Tibial nerve (tissue), 4 donors: ENCODE data around the gene SEPHS2. TPM values are rescaled to one million over a fixed set of nuclear protein-coding genes. Genes with fewer than 3 reads are reported as not detected.
A peak's percentile ranks its signal among the peaks of the same experiment; 100 is the strongest.

Experiments used
- DNase-seq, 2 donors: peaks; one replicate each; pipeline ENCODE4 v3.0.0-alpha.2; 2019; ENCODE audit warnings: low spot score in 2 of 2
- H3K27ac ChIP-seq, 4 donors: fragments of 200-600 bp; sonication (generic) in 3 of 4; one replicate each; pipeline ENCODE4 v1.5.1; 2017 to 2019; ENCODE audit warnings: mild to moderate bottlenecking in 1 of 4
- H3K27me3 ChIP-seq, 2 donors: fragments of 200-600 bp; sonication (generic) in 1 of 2; one replicate each; pipeline versions ENCODE4 v1.5.1 to v1.6.0; 2017 to 2019
- H3K36me3 ChIP-seq, 3 donors: fragments of 200-600 bp; sonication (generic); one replicate each; pipeline ENCODE4 v1.5.1; 2018 to 2019
- H3K4me1 ChIP-seq, 4 donors: fragments of 200-600 bp; sonication (generic) in 3 of 4; one replicate each; pipeline ENCODE4 v1.5.1; 2017 to 2019
- H3K4me3 ChIP-seq, 4 donors: fragments of 200-600 bp; sonication (generic) in 3 of 4; one replicate each; pipeline ENCODE4 v1.5.1; 2017 to 2019; ENCODE audit warnings: mild to moderate bottlenecking in 1 of 4, moderate library complexity in 1 of 4
- H3K9me3 ChIP-seq, 4 donors: fragments of 200-600 bp; sonication (generic) in 3 of 4; one replicate each; pipeline ENCODE4 v1.5.1; 2017 to 2019
- EP300 ChIP-seq, 2 donors: sonication (generic); formaldehyde crosslinking; IDR thresholded peaks; one replicate each; pipeline ENCODE4 v1.6.1; 2017; ENCODE audit warnings: antibody characterized with exemption in 2 of 2, mild to moderate bottlenecking in 1 of 2
- POLR2A ChIP-seq, 2 donors: fragments of 450-650 bp; IDR thresholded peaks; one replicate each; pipeline ENCODE4 v1.6.1; 2017; ENCODE audit warnings: antibody characterized with exemption in 2 of 2, mild to moderate bottlenecking in 2 of 2, moderate library complexity in 2 of 2
- WGBS, 2 donors: methylation state at CpG; one replicate each; pipeline ENCODE4 v1.1.5; 2018; 5-methylcytosine and 5-hydroxymethylcytosine counted together
- total RNA-seq, 4 donors: library from RNA; depleted of rRNA; stranded (reverse); fragments of >200 nt; gene quantifications; one replicate each; pipeline ENCODE4 v1.1.0, GENCODE V29; 2016
- TF ChIP-seq, protein P1 (sequence below), 5 experiments: fragments of 200-600 bp in 3 of 5; fragments of 450-650 bp in 2 of 5; sonication (generic) in 3 of 5; IDR thresholded peaks; one replicate each; pipeline ENCODE4 v1.5.1; 2016 to 2019; ENCODE audit warnings: antibody characterized with exemption in 5 of 5, mild to moderate bottlenecking in 3 of 5, moderate library complexity in 2 of 5

The SEPHS2 gene
- total RNA-seq, 4 donors from 2014 or later, result 26.2 to 36.5 (median 33.5) TPM

DNA sequence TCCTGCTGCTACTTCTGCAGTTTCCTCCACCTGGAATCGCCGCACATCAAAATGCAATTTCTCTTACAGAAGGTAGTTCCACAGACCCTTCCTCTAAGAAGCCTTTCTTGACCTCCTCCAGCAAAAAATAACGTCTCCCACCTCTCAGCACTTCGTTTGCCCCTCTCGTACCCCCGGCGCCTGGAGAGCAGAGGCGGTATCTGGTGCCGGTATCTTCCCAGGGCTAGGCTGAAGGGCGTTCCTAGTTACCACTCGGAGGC lies 16.3 kb downstream of the SEPHS2 start:
- Histone ChIP-seq H3K9me3 (no peaks in the 10 kb centered on the region), H3K4me3 (peak overlapping the region; percentile 48 to 82 (median 66)), H3K27ac (peak overlapping the region in 3 of 4 donors; percentile 70 to 86 (median 81)), H3K36me3 (peaks cover 0 to 29% (median 0%) of the 10 kb centered on the region in 3 donors), H3K4me1 (peaks cover 0 to 25% (median 10%) of the 10 kb centered on the region in 4 donors), H3K27me3 (no peaks in the 10 kb centered on the region)
- 3 to 4% methylated on average over 11 of the region's 11 CpGs for WGBS, 2 donors
- no peak for DNase-seq
- no peak for TF ChIP-seq EP300 (IDR thresholded peaks at IDR 0.05)
- TF ChIP-seq, protein P1, sequence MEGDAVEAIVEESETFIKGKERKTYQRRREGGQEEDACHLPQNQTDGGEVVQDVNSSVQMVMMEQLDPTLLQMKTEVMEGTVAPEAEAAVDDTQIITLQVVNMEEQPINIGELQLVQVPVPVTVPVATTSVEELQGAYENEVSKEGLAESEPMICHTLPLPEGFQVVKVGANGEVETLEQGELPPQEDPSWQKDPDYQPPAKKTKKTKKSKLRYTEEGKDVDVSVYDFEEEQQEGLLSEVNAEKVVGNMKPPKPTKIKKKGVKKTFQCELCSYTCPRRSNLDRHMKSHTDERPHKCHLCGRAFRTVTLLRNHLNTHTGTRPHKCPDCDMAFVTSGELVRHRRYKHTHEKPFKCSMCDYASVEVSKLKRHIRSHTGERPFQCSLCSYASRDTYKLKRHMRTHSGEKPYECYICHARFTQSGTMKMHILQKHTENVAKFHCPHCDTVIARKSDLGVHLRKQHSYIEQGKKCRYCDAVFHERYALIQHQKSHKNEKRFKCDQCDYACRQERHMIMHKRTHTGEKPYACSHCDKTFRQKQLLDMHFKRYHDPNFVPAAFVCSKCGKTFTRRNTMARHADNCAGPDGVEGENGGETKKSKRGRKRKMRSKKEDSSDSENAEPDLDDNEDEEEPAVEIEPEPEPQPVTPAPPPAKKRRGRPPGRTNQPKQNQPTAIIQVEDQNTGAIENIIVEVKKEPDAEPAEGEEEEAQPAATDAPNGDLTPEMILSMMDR (IDR thresholded peaks at IDR 0.05), result no peak
- no peak for TF ChIP-seq POLR2A (IDR thresholded peaks at IDR 0.05)

DNA sequence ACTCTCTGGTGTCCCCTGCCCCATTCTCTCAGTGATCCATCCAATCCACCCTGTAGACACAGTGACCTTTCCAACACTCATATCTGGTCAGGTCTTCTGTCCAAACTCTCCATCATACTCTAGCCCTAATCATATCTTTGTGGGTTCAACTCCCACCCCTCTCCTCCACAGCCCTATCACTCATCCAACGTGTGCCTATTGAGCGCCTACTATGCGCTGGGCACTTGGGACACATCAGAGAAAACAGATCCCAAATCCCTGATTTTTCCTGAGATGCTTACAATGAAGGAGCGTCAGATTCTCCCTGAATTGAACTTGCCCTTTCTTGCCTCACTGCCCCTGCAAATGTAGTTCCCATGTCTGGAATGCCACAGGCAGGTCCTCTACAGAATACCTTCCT lies 17.6 kb downstream of the SEPHS2 start:
- 92 to 94% methylated on average over 4 of the region's 4 CpGs for WGBS, 2 donors
- peaks cover 0 to 42% (median 9%) of the 10 kb centered on the region in 3 donors for H3K36me3 ChIP-seq
- no peak for DNase-seq
- no peak overlapping the region for H3K4me3 ChIP-seq
- no peaks in the 10 kb centered on the region for H3K27me3 ChIP-seq
- peaks cover 0 to 25% (median 10%) of the 10 kb centered on the region in 4 donors for H3K4me1 ChIP-seq
- no peak overlapping the region for H3K27ac ChIP-seq
- no peaks in the 10 kb centered on the region for H3K9me3 ChIP-seq
- TF ChIP-seq, protein P1 (IDR thresholded peaks at IDR 0.05), result no peak
- no peak for TF ChIP-seq EP300 (IDR thresholded peaks at IDR 0.05)
- TF ChIP-seq POLR2A (IDR thresholded peaks at IDR 0.05), result no peak

DNA sequence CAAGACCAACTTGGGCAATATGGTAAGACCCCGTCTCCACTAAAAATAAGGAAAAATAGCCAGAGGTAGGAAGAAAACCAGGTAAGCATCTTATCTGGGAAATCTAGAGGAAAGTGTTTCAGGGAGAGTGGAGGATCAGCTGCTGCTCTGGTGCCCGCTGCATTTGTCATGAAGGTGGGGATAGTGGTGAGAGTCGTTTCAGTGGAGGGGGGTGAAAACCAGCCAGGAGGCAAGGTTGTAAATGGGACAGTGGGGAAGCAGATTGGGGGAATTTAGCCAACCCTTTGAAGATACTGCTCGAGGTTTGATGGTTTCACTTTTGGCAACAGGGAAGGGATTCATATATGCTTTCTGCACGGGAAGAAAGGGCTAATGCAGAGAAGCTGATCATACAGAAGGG lies 24.7 kb downstream of the SEPHS2 start:
- no peak overlapping the region for H3K4me3 ChIP-seq
- TF ChIP-seq POLR2A (IDR thresholded peaks at IDR 0.05), result no peak
- no peak for TF ChIP-seq EP300 (IDR thresholded peaks at IDR 0.05)
- TF ChIP-seq, protein P1 (IDR thresholded peaks at IDR 0.05), result no peak
- 73 to 79% methylated on average over 5 of the region's 5 CpGs for WGBS, 2 donors
- no peak for DNase-seq
- peaks cover 0 to 14% (median 0%) of the 10 kb centered on the region in 4 donors for H3K4me1 ChIP-seq
- H3K9me3 ChIP-seq, result no peaks in the 10 kb centered on the region
- H3K27ac ChIP-seq, result no peak overlapping the region
- H3K36me3 ChIP-seq, result peaks cover 0 to 51% (median 13%) of the 10 kb centered on the region in 3 donors
- no peaks in the 10 kb centered on the region for H3K27me3 ChIP-seq

DNA sequence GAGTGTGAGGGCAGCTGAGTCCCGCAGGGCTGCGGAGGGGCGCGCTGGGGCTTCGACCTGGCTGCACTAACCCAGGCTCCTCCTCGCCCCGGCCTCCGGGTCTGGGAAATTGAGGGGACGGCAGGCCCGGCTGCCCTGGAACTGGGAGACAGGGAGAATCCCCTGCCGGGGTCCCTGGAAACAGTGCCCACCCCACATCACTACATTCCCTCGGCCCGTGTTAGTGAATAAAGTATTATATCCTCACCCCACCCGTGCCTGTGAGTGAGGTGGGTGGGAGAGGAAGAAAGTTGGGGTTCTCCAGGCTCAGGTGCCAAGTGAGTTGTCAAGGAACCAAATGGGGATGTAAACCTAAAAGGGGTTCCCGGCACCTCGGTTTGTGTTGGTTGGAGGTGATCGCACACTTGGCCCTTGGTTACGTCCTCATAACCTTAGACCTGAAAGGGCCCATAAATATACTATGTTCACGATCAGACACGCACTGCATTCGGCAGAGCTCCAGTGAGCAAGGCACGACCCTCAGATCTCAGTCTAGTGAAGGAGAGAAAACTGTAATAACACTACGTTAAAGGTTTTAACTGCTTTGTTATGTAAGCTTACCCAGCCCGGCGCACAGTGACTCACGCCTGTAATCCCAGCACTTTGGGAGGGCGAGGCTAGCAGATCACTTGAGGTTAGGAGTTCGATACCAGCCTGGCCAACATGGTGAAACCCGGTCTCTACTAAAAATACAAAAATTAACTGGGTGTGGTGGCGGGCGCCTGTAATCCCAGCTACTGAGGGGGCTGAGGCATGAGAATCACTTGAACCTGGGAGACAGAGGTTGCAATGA lies 27.1 kb downstream of the SEPHS2 start:
- Histone ChIP-seq H3K36me3 (peaks cover 0 to 46% (median 7%) of the 10 kb centered on the region in 3 donors), H3K4me3 (peak overlapping the region; percentile 36 to 70 (median 60)), H3K27ac (peak overlapping the region; percentile 32 to 81 (median 66)), H3K27me3 (no peaks in the 10 kb centered on the region), H3K9me3 (no peaks in the 10 kb centered on the region), H3K4me1 (peaks cover 0 to 11% (median 0%) of the 10 kb centered on the region in 4 donors)
- 74 to 82% methylated on average over 19 to 24 of the region's 31 CpGs for whole genome bisulfite sequencing, 2 donors
- TF ChIP-seq EP300 (IDR thresholded peaks at IDR 0.05), result no peak
- no peak for TF ChIP-seq POLR2A (IDR thresholded peaks at IDR 0.05)
- DNase-seq, result no peak

GRCh38 chr16:30417529-30418349 lies 27.9 kb downstream of the SEPHS2 start:
- no peak for DNase-seq
- Histone ChIP-seq H3K9me3 (no peaks in the 10 kb centered on the region), H3K27me3 (no peaks in the 10 kb centered on the region), H3K27ac (peak overlapping the region; percentile 32 to 81 (median 66)), H3K4me3 (peak overlapping the region; percentile 36 to 70 (median 60)), H3K4me1 (peaks cover 0 to 11% (median 0%) of the 10 kb centered on the region in 4 donors), H3K36me3 (peaks cover 0 to 42% (median under 1%) of the 10 kb centered on the region in 3 donors)
- TF ChIP-seq POLR2A (IDR thresholded peaks at IDR 0.05) (no peak), EP300 (IDR thresholded peaks at IDR 0.05) (peak in 1 of 2 donors; percentile 45)
- TF ChIP-seq, protein P1 (IDR thresholded peaks at IDR 0.05), result peak in 2 of 5 experiments; percentile 10 to 42
- WGBS, 2 donors, result 0 to 3% methylated on average over 32 to 74 of the region's 140 CpGs
